AG09309 (cell line): ENCODE measurements around the gene AVEN.
"Not testable (repeated sequence)": the region's sequence is repeated elsewhere in the genome, so short reads cannot be mapped to it uniquely, and the experiment has no call there.

Experiments
- DNase-seq: peaks from one replicate; pipeline ENCODE4 v3.0.0-alpha.2; 2010; ENCODE audit warnings: low read depth
- H3K4me3 ChIP-seq: 2 replicates; pipeline ENCODE4 v1.5.1; 2011; ENCODE audit warnings: mild to moderate bottlenecking, low read depth, low read length, moderate library complexity; ENCODE audit not compliant: control insufficient read depth
- CTCF ChIP-seq: IDR thresholded peaks from 2 replicates; pipeline ENCODE4 v1.5.1; 2011; ENCODE audit warnings: mild to moderate bottlenecking, low read depth, low read length, inconsistent platforms; ENCODE audit not compliant: insufficient read depth, control insufficient read depth; ENCODE audit errors: missing control alignments

AVEN gene

DNA sequence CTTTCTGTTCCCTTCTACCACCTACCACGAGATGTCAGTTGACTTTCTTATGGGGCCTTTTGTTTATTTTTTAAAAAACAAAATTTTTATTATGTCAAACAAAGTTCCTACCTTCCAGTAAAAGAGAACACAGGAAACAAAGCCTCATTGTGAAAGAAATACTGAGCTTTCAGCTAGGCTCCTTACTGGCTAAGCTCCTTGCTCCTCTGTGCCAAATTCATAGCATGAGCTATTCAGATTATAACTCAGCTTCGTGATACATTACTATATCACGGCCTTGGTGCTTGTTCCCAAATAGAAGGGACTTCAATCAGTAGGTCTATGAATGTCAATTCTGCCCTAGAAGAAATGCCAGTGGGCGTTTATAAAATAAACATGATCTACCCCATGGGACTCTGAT lies 216.5 kb downstream of the AVEN start:
- no peak overlapping the region for H3K4me3 ChIP-seq
- no peak for TF ChIP-seq CTCF
- DNase-seq: no peak

DNA sequence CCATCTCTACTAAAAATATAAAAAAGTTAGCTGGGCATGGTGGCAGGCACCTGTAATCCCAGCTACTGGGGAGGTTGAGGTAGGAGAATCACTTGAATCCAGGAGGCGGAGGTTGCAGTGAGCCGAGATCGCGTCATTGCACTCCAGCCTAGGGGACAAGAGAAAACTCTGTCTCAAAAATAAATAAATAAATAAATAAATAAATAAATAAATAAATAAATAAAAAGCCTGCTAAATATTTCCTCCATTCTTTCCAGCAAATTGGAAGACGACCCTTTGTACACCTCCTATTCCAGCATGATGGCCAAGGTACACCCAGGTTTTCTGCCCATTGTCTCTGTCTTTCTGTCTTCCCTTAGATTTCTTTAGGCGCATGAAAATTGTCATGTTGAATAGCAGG lies 219.5 kb downstream of the AVEN start:
- not testable (repeated sequence) for H3K4me3 ChIP-seq, DNase-seq
